ENCODE data around the gene ITPK1.

Gene ITPK1

DNA sequence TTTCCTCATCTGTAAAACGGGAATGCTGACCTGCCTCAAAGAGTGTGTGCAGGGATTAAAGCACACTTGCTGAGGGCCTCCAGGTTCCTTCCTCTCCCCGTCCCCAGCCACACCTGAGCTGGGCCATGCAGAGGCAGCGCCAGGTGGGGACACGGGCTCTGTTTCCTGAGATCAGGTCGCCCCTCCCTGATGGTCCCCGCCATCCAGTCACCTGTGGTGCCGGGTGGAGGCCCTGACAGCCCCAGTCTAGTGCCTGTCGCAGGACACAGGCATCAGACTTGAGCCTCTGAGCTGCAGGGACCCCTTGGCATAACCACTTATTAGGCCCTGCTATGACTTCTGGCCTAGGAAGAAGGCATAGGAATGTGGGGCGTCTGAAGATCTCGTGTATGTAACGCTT is 180.3 kb downstream of the ITPK1 start:
- ChIA-PET POLR2A (no interaction called here), CTCF (no interaction called here)
- Histone ChIP-seq H3K36me3 (ENCODE audit: control insufficient read depth in 2 of 2, insufficient read depth in 1 of 2, low read length in 2 of 2) (no peaks in the 10 kb centered on the region), H3K4me3 (ENCODE audit: low read depth, low read length) (no peak overlapping the region), H3K4me1 (ENCODE audit: control insufficient read depth, insufficient read depth, low read length) (no peaks in the 10 kb centered on the region), H3K27ac (ENCODE audit: extremely low read depth, low read depth, low read length) (no peak overlapping the region), H3K9me3 (ENCODE audit: control insufficient read depth, insufficient read depth, low read depth, low read length) (no peaks in the 10 kb centered on the region)
- TF ChIP-seq, protein P1, sequence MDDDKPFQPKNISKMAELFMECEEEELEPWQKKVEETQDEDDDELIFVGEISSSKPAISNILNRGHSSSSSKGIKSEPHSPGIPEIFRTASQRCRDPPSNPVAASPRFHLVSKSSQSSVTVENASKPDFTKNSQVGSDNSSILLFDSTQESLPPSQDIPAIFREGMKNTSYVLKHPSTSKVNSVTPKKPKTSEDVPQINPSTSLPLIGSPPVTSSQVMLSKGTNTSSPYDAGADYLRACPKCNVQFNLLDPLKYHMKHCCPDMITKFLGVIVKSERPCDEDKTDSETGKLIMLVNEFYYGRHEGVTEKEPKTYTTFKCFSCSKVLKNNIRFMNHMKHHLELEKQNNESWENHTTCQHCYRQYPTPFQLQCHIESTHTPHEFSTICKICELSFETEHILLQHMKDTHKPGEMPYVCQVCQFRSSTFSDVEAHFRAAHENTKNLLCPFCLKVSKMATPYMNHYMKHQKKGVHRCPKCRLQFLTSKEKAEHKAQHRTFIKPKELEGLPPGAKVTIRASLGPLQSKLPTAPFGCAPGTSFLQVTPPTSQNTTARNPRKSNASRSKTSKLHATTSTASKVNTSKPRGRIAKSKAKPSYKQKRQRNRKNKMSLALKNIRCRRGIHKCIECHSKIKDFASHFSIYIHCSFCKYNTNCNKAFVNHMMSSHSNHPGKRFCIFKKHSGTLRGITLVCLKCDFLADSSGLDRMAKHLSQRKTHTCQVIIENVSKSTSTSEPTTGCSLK (tag by site-specific recombination; IDR thresholded peaks at IDR 0.05), result no peak
- TF ChIP-seq ZNF677 (tag by site-specific recombination; IDR thresholded peaks at IDR 0.05), result no peak
- no peak for TF ChIP-seq GLIS1 (tag by site-specific recombination; IDR thresholded peaks at IDR 0.05)
- no peak for TF ChIP-seq ZNF792 (tag by site-specific recombination; IDR thresholded peaks at IDR 0.05)

DNA sequence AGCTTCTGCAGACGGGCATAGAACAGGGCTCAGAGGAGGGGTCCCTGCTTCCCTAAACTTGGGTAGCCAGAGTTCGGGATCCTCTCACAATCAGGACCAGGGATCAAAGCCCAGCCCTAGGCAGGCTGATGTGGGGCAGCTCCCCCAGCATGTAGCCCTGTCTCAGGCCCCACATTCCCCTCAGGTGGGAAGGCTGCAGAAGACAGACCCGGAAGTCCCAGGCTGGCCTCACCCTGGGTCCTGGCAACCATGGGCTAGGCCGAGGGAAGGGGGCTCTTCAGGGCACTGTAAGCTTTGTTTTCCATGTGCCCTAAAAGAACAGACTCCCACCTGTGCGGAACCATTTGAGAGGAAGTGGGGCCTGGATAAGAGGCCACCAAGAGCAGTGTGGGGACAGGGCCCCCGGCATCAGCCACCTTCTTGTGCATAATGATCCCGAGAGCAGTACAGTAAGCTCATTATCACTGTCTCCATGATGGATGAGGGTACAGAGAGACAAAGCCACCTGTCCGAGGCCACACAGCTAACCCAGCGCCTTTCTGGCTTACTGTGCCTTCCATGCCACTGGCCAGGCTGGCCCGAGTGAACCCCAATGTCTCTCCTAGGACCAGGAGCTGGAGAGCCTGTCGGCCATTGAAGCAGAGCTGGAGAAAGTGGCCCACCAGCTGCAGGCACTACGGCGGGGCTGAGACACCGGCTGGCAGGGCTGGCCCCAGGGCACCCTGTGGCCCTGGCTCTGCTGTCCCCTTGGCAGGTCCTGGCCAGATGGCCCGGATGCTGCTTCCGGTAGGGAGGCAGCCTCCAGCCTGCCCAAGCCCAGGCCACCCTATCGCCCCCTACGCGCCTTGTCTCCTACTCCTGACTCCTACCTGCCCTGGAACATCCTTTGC is 181.3 kb downstream of the ITPK1 start:
- H3K4me3 ChIP-seq (ENCODE audit: low read depth, low read length), result no peak overlapping the region
- no peak overlapping the region for H3K27ac ChIP-seq (ENCODE audit: extremely low read depth, low read depth, low read length)
- ChIA-PET CTCF (interaction anchor here (0.6 kb wide), 1 partner anchor 226 kb away, joined by 3 read pairs; no protein-coding TSS in a partner anchor), POLR2A (no interaction called here)
- no peaks in the 10 kb centered on the region for H3K9me3 ChIP-seq (ENCODE audit: control insufficient read depth, insufficient read depth, low read depth, low read length)
- no peaks in the 10 kb centered on the region for H3K4me1 ChIP-seq (ENCODE audit: control insufficient read depth, insufficient read depth, low read length)
- TF ChIP-seq ZNF239 (tag by site-specific recombination; IDR thresholded peaks at IDR 0.05) (no peak), ZNF530 (tag by site-specific recombination; IDR thresholded peaks at IDR 0.05; ENCODE audit: low read depth) (no peak), ZNF621 (tag by site-specific recombination; IDR thresholded peaks at IDR 0.05) (no peak), ZNF792 (tag by site-specific recombination; IDR thresholded peaks at IDR 0.05) (no peak), ZBTB17 (tag by site-specific recombination; IDR thresholded peaks at IDR 0.05) (no peak)
- TF ChIP-seq, protein P2, sequence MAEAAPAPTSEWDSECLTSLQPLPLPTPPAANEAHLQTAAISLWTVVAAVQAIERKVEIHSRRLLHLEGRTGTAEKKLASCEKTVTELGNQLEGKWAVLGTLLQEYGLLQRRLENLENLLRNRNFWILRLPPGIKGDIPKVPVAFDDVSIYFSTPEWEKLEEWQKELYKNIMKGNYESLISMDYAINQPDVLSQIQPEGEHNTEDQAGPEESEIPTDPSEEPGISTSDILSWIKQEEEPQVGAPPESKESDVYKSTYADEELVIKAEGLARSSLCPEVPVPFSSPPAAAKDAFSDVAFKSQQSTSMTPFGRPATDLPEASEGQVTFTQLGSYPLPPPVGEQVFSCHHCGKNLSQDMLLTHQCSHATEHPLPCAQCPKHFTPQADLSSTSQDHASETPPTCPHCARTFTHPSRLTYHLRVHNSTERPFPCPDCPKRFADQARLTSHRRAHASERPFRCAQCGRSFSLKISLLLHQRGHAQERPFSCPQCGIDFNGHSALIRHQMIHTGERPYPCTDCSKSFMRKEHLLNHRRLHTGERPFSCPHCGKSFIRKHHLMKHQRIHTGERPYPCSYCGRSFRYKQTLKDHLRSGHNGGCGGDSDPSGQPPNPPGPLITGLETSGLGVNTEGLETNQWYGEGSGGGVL (tag by site-specific recombination; IDR thresholded peaks at IDR 0.05), result no peak
- TF ChIP-seq, protein P3, sequence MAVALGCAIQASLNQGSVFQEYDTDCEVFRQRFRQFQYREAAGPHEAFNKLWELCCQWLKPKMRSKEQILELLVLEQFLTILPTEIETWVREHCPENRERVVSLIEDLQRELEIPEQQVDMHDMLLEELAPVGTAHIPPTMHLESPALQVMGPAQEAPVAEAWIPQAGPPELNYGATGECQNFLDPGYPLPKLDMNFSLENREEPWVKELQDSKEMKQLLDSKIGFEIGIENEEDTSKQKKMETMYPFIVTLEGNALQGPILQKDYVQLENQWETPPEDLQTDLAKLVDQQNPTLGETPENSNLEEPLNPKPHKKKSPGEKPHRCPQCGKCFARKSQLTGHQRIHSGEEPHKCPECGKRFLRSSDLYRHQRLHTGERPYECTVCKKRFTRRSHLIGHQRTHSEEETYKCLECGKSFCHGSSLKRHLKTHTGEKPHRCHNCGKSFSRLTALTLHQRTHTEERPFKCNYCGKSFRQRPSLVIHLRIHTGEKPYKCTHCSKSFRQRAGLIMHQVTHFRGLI (tag by site-specific recombination; IDR thresholded peaks at IDR 0.05), result peak; percentile 89
- TF ChIP-seq, protein P4, sequence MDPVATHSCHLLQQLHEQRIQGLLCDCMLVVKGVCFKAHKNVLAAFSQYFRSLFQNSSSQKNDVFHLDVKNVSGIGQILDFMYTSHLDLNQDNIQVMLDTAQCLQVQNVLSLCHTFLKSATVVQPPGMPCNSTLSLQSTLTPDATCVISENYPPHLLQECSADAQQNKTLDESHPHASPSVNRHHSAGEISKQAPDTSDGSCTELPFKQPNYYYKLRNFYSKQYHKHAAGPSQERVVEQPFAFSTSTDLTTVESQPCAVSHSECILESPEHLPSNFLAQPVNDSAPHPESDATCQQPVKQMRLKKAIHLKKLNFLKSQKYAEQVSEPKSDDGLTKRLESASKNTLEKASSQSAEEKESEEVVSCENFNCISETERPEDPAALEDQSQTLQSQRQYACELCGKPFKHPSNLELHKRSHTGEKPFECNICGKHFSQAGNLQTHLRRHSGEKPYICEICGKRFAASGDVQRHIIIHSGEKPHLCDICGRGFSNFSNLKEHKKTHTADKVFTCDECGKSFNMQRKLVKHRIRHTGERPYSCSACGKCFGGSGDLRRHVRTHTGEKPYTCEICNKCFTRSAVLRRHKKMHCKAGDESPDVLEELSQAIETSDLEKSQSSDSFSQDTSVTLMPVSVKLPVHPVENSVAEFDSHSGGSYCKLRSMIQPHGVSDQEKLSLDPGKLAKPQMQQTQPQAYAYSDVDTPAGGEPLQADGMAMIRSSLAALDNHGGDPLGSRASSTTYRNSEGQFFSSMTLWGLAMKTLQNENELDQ (tag by site-specific recombination; IDR thresholded peaks at IDR 0.05; ENCODE audit: low read depth), result no peak
- H3K36me3 ChIP-seq (ENCODE audit: control insufficient read depth in 2 of 2, insufficient read depth in 1 of 2, low read length in 2 of 2), result no peaks in the 10 kb centered on the region

DNA sequence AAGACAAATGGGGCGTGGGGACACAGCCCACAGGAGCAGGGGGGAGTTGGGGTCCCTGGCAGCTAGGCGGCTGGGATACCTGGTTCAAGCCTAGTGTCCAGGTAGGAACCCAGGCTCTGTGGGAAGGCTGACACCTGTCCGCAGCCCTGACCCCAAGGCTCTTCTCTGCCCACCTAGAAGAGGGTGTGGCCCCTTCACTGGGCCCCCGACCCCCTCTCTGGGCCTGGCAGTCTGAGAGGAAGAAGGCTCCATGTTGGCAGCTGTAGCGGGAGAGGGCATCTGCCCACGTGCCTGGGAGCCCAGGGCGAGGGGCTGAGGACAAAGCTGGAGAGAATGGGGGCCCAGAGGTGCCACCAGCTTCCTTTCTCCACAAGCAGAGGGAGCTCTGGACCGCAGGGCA is 182.2 kb downstream of the ITPK1 start:
- CTCF ChIA-PET, result no interaction called here
- POLR2A ChIA-PET, result no interaction called here
- no peak overlapping the region for H3K27ac ChIP-seq (ENCODE audit: extremely low read depth, low read depth, low read length)
- H3K36me3 ChIP-seq (ENCODE audit: control insufficient read depth in 2 of 2, insufficient read depth in 1 of 2, low read length in 2 of 2), result no peaks in the 10 kb centered on the region
- H3K9me3 ChIP-seq (ENCODE audit: control insufficient read depth, insufficient read depth, low read depth, low read length), result no peaks in the 10 kb centered on the region
- no peak overlapping the region for H3K4me3 ChIP-seq (ENCODE audit: low read depth, low read length)
- no peaks in the 10 kb centered on the region for H3K4me1 ChIP-seq (ENCODE audit: control insufficient read depth, insufficient read depth, low read length)
- TF ChIP-seq ZNF426 (tag by site-specific recombination; IDR thresholded peaks at IDR 0.05) (no peak), ZBTB21 (tag by site-specific recombination; IDR thresholded peaks at IDR 0.05) (no peak), HOXC10 (CRISPR knock-in tag; IDR thresholded peaks at IDR 0.05) (no peak), BCL11A (tag by site-specific recombination; IDR thresholded peaks at IDR 0.05; ENCODE audit: low read depth) (no peak), ZFP37 (tag by site-specific recombination; IDR thresholded peaks at IDR 0.05) (no peak), BCL11B (tag by site-specific recombination; IDR thresholded peaks at IDR 0.05; ENCODE audit: low read depth) (no peak), ZNF544 (tag by site-specific recombination; IDR thresholded peaks at IDR 0.05) (no peak), SCRT1 (tag by site-specific recombination; IDR thresholded peaks at IDR 0.05; ENCODE audit: borderline replicate concordance) (no peak), TRIM28 (IDR thresholded peaks at IDR 0.05; ENCODE audit: borderline replicate concordance, low read length) (no peak), ZNF548 (tag by site-specific recombination; IDR thresholded peaks at IDR 0.05) (no peak)
- TF ChIP-seq, protein P1 (tag by site-specific recombination; IDR thresholded peaks at IDR 0.05), result no peak
